Cardiac muscle cell (in vitro differentiated cells and primary cell): ENCODE data around the gene LENG1. TPM values are rescaled to one million over a fixed set of nuclear protein-coding genes. Genes with fewer than 3 reads are reported as not detected.
"Not testable (repeated sequence)": the region's sequence is repeated elsewhere in the genome, so short reads cannot be mapped to it uniquely, and the experiment has no call there.

ENCODE experiments used
- DNase-seq, 2 donors: peaks; one replicate each; pipeline versions ENCODE4 v3.0.0 to v3.0.0-alpha.2; 2010 to 2017; ENCODE audit warnings: low read depth in 1 of 2, low spot score in 1 of 2
- H3K27ac ChIP-seq: fragments of 200-600 bp; sonication (generic); 2 replicates; pipeline ENCODE4 v1.5.1; 2016
- H3K27me3 ChIP-seq: fragments of 200-600 bp; sonication (generic); 2 replicates; pipeline ENCODE4 v1.6.0; 2016; ENCODE audit warnings: control low read depth
- H3K36me3 ChIP-seq: fragments of 200-600 bp; sonication (generic); 2 replicates; pipeline ENCODE4 v1.5.1; 2016; ENCODE audit warnings: control low read depth
- H3K4me1 ChIP-seq: fragments of 200-600 bp; sonication (generic); 2 replicates; pipeline ENCODE4 v1.8.1; 2017; ENCODE audit warnings: low read depth, mild to moderate bottlenecking, mixed run types
- H3K4me3 ChIP-seq: fragments of 200-600 bp; sonication (generic); 2 replicates; pipeline ENCODE4 v1.5.1; 2016; ENCODE audit warnings: mild to moderate bottlenecking
- H3K9me3 ChIP-seq: fragments of 200-600 bp; sonication (generic); 2 replicates; pipeline ENCODE4 v1.5.1; 2017; ENCODE audit warnings: low read depth, mild to moderate bottlenecking, control low read depth
- CTCF ChIP-seq: IDR thresholded peaks from 2 replicates; pipeline ENCODE4 v1.5.1; 2012; ENCODE audit warnings: low read depth, mild to moderate bottlenecking, low read length
- polyA plus RNA-seq: library from polyadenylated mRNA; unstranded; fragments of >200 nt; fragmentation: Nextera tagmentation; extraction: Ambion mirVana; gene quantifications from 2 replicates; pipeline ENCODE4 v1.2.1, GENCODE V29; 2016
- total RNA-seq: library from RNA; depleted of rRNA; stranded (reverse); fragments of >200 nt; gene quantifications from 2 replicates; pipeline ENCODE4 v1.2.3, GENCODE V29; 2016

The LENG1 gene
- total RNA-seq, result 10.3 and 10.6 TPM in 2 replicates
- 10.1 and 10.8 TPM in 2 replicates for polyA plus RNA-seq

DNA sequence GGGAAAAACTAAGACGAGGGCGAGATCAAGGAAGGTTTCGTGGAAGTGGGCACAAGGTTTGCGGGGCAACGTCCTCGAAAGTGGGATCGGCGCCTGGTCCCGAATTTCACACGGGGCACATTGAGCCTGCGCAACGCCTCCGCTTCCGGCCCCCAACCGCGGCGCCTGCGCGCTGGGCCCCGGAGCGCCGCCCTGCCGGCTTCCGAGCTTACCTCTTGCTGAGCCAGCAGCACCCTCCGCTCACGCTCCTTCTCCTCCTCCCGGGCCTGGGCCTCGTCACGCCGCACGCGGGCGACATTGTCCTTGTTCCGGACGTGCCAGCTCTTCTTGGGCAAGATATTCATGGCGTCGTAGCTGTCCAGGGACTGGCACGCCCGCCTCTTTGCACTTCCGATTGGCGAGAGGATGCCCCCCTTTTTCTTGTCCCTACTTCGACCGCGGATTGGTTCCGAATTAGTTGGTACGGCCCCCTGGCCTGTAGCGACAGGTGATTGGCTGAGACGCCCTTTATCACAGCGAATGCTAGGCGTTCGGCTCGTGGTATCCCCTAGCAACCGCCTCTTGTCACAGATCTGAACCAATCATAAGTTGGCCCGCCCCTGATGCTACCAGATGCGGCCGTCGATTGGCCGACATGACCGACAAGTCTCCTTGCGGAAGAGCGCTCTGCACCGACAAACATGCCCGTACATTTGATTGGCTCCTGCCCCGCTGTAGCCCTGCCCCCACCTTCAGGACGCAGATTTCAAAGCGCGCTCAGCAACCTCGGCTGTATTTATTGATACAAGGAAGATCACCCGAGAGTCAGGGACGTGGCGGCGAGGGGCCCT lies at the start of gene LENG1:
LENG1 (minus strand) TSS at position 370 of the 830 bp plus-strand sequence; CDS start at position 344, 26 bp downstream.
- H3K9me3 ChIP-seq, result no peaks in the 10 kb centered on the region
- H3K4me1 ChIP-seq, result peaks cover 10% of the 10 kb centered on the region
- DNase-seq, result peak; percentile 100
- peak; percentile 36 for TF ChIP-seq CTCF
- H3K36me3 ChIP-seq, result peaks cover 12% of the 10 kb centered on the region
- no peaks in the 10 kb centered on the region for H3K27me3 ChIP-seq
- peak within 1 kb of the TSS; percentile 59 for H3K4me3 ChIP-seq
- peak within 1 kb of the TSS; percentile 85 for H3K27ac ChIP-seq

- H3K4me1 ChIP-seq, result peaks cover 40% of the 10 kb centered on the region
- no peak for TF ChIP-seq CTCF
- H3K27ac ChIP-seq, result peak overlapping the region; percentile 68
- H3K27me3 ChIP-seq, result no peaks in the 10 kb centered on the region
- H3K36me3 ChIP-seq, result peaks cover 41% of the 10 kb centered on the region
- DNase-seq, result peak in 1 of 2 donors; percentile 44
- no peaks in the 10 kb centered on the region for H3K9me3 ChIP-seq
- H3K4me3 ChIP-seq, result no peak overlapping the region
These were observed 49.2 kb upstream of the LENG1 start for GRCh38 chr19:54208784-54209057.

DNA sequence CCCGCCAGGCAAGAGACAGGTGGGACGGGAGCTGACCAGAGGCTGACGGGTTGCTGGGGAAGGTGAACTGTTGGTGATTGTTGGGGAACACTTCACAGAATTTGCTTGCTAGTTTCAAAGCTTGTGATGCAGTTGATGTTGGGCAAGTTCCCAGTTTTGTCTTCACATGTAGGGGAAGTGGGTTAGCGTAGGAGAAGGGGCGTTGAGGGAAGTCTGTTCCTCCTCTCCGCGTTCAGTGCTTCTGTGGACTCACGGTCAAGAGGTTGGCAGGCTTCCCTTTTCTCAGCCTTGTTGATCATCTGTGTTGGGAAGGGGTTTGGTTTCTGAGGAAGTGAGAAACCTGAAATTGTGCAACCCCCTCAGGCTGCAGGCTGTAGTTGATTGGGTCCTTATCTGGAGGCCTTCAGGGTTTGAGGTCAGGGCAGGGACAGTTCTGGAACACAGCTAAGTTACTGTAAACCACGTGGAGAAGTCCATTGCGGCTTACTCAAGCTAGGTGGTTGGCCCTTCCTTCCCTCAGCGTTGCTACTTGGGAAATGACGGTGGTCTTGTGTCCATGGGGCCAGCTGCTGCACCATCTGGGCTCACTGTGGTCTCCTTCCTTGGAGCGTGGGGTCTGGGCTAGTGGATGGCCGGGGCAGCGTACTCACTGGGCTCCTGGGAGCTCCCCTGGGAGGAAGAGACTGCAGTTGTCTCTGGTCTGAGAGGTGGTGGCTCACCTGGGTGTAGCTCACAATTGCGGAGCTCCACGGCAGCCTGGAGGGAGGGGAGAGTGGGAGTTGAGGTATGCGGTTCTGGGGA lies 48.7 kb upstream of the LENG1 start:
- Histone ChIP-seq H3K27ac (peak overlapping the region; percentile 68), H3K4me1 (peaks cover 40% of the 10 kb centered on the region), H3K27me3 (no peaks in the 10 kb centered on the region), H3K36me3 (peaks cover 46% of the 10 kb centered on the region), H3K4me3 (no peak overlapping the region), H3K9me3 (no peaks in the 10 kb centered on the region)
- no peak for TF ChIP-seq CTCF
- peak in 1 of 2 donors; percentile 100 for DNase-seq

GRCh38 chr19:54207676-54207982 lies 48.1 kb upstream of the LENG1 start:
- TF ChIP-seq CTCF, result no peak
- Histone ChIP-seq H3K36me3 (peaks cover 52% of the 10 kb centered on the region), H3K9me3 (no peaks in the 10 kb centered on the region), H3K27me3 (no peaks in the 10 kb centered on the region), H3K4me1 (peaks cover 40% of the 10 kb centered on the region), H3K27ac (peak overlapping the region; percentile 68), H3K4me3 (no peak overlapping the region)
- DNase-seq, result no peak

DNA sequence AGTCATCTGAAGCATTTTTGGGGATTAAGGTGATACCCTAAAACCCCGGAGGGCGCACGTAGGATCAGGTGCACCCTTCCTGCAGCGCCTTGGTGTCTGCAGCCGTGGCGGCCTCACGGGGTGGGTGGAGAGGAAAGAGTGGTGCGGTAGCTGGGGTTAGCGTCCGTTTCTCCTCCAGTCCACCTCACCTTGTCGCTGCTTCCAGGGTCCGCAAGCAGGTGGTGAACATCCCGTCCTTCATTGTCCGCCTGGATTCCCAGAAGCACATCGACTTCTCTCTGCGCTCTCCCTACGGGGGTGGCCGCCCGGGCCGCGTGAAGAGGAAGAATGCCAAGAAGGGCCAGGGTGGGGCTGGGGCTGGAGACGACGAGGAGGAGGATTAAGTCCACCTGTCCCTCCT lies 47.7 kb upstream of the LENG1 start:
- Histone ChIP-seq H3K36me3 (peaks cover 56% of the 10 kb centered on the region), H3K27ac (peak overlapping the region; percentile 23), H3K4me1 (peaks cover 44% of the 10 kb centered on the region)
- not testable (repeated sequence) for H3K4me3 ChIP-seq, DNase-seq, H3K9me3 ChIP-seq, H3K27me3 ChIP-seq

- H3K27ac ChIP-seq, result peak overlapping the region; percentile 23
- no peaks in the 10 kb centered on the region for H3K27me3 ChIP-seq
- H3K36me3 ChIP-seq, result peaks cover 60% of the 10 kb centered on the region
- no peak for TF ChIP-seq CTCF
- H3K4me1 ChIP-seq, result peaks cover 48% of the 10 kb centered on the region
- no peak for DNase-seq
- no peak overlapping the region for H3K4me3 ChIP-seq
- H3K9me3 ChIP-seq, result no peaks in the 10 kb centered on the region
These were observed 47.3 kb upstream of the LENG1 start for GRCh38 chr19:54206831-54207177.
